BE2C (cell line): ENCODE data around the gene NPAT.

Source experiments
- DNase-seq: peaks from one replicate; pipeline ENCODE4 v3.0.0-alpha.2; 2020
- H3K27me3 ChIP-seq: fragments of 250-450 bp; sonication (Bioruptor Pico); 2 replicates; pipeline ENCODE4 v1.5.1; 2020; ENCODE audit warnings: mild to moderate bottlenecking
- H3K36me3 ChIP-seq: fragments of 250-450 bp; sonication (Bioruptor Pico); 2 replicates; pipeline ENCODE4 v1.5.1; 2020; ENCODE audit warnings: mild to moderate bottlenecking
- H3K4me1 ChIP-seq: fragments of 250-450 bp; sonication (Bioruptor Pico); 2 replicates; pipeline ENCODE4 v1.5.1; 2020
- H3K4me3 ChIP-seq: 2 replicates; pipeline ENCODE4 v1.5.1; 2011; ENCODE audit warnings: low read depth, low read length
- H3K9me3 ChIP-seq: fragments of 250-450 bp; sonication (Bioruptor Pico); 2 replicates; pipeline ENCODE4 v1.5.1; 2020
- CTCF ChIP-seq: IDR thresholded peaks from 2 replicates; pipeline ENCODE4 v1.5.1; 2012; ENCODE audit warnings: mild to moderate bottlenecking, low read depth, low read length

Gene NPAT

GRCh38 chr11:108117746-108118371 lies 104.6 kb downstream of the NPAT start:
- DNase-seq: no peak
- Histone ChIP-seq H3K9me3 (no peaks in the 10 kb centered on the region), H3K27me3 (no peaks in the 10 kb centered on the region), H3K4me3 (no peak overlapping the region), H3K36me3 (no peaks in the 10 kb centered on the region), H3K4me1 (peaks cover 19% of the 10 kb centered on the region)
- TF ChIP-seq CTCF: peak; percentile 64

GRCh38 chr11:108115500-108116140 lies 106.8 kb downstream of the NPAT start:
- H3K4me1 ChIP-seq: peaks cover 15% of the 10 kb centered on the region
- TF ChIP-seq CTCF: no peak
- H3K27me3 ChIP-seq: no peaks in the 10 kb centered on the region
- no peaks in the 10 kb centered on the region for H3K36me3 ChIP-seq
- DNase-seq: peak; percentile 81
- H3K4me3 ChIP-seq: no peak overlapping the region
- no peaks in the 10 kb centered on the region for H3K9me3 ChIP-seq

GRCh38 chr11:108112057-108112456 lies 110.4 kb downstream of the NPAT start:
- Histone ChIP-seq H3K4me1 (peaks cover 15% of the 10 kb centered on the region), H3K9me3 (no peaks in the 10 kb centered on the region), H3K27me3 (no peaks in the 10 kb centered on the region), H3K4me3 (no peak overlapping the region), H3K36me3 (no peaks in the 10 kb centered on the region; the same call in 1 of the 2 replicates)
- TF ChIP-seq CTCF: no peak
- DNase-seq: no peak

- Histone ChIP-seq H3K4me1 (peaks cover 14% of the 10 kb centered on the region), H3K4me3 (no peak overlapping the region), H3K36me3 (peaks cover 1% of the 10 kb centered on the region; the same call in 1 of the 2 replicates), H3K9me3 (no peaks in the 10 kb centered on the region), H3K27me3 (no peaks in the 10 kb centered on the region)
- DNase-seq: no peak
- TF ChIP-seq CTCF: peak; percentile 14; the same call in 1 of the 2 replicates
Measured at GRCh38 chr11:108111126-108111525, 111.3 kb downstream of the NPAT start.
